K562 (cell line): ENCODE data around the gene ATF6B. TPM values are rescaled to one million over a fixed set of nuclear protein-coding genes. Genes with fewer than 3 reads are reported as not detected.
A peak's percentile ranks its signal among the peaks of the same experiment; 100 is the strongest.

ENCODE experiments used
- ATF7 ChIP-seq: fragments of 450-650 bp; IDR thresholded peaks from 2 replicates; pipeline ENCODE4 v1.7.1; 2014; ENCODE audit warnings: mild to moderate bottlenecking, moderate library complexity
- BCLAF1 ChIP-seq, 2 experiments: fragments of 450-650 bp in 1 of 2; IDR thresholded peaks; 2 replicates each; pipeline ENCODE4 v1.6.1; 2011 to 2017; ENCODE audit warnings: low read depth in 2 of 2, antibody characterized with exemption in 1 of 2, borderline replicate concordance in 1 of 2, low read length in 1 of 2, mild to moderate bottlenecking in 1 of 2, mixed read lengths in 1 of 2; ENCODE audit not compliant: control insufficient read depth in 1 of 2
- BCOR ChIP-seq: fragments of 450-650 bp; IDR thresholded peaks from 2 replicates; pipeline ENCODE4 v1.6.1; 2016
- CBFA2T3 ChIP-seq: fragments of 450-650 bp; IDR thresholded peaks from 2 replicates; pipeline ENCODE4 v1.6.1; 2017
- DPF2 ChIP-seq: fragments of 450-650 bp; IDR thresholded peaks from 2 replicates; pipeline ENCODE4 v1.6.1; 2016
- FOXA3 ChIP-seq, 2 experiments: fragments of 450-650 bp in 1 of 2; sonication (generic) in 1 of 2; formaldehyde crosslinking; IDR thresholded peaks in 1 of 2; conservative IDR thresholded peaks in 1 of 2; 2 replicates each; pipeline versions ENCODE4 v1.4.0 to v1.8.0; 2020 to 2022; ENCODE audit warnings: mild to moderate bottlenecking in 2 of 2, missing genetic modification reagents in 1 of 2
- HSF4 ChIP-seq: fragments of 250-450 bp; sonication (Bioruptor Pico); IDR thresholded peaks from 2 replicates; pipeline ENCODE4 v2.1.2; 2022; ENCODE audit warnings: mild to moderate bottlenecking, moderate library complexity, borderline replicate concordance
- MTA3 ChIP-seq: fragments of 450-650 bp; formaldehyde crosslinking; IDR thresholded peaks from 2 replicates; pipeline ENCODE4 v1.6.1; 2017; ENCODE audit warnings: mild to moderate bottlenecking, borderline replicate concordance
- NFIC ChIP-seq: fragments of 450-650 bp; IDR thresholded peaks from 2 replicates; pipeline ENCODE4 v1.6.1; 2017; ENCODE audit warnings: mild to moderate bottlenecking, inconsistent platforms
- POLR2G ChIP-seq: fragments of 200-400 bp; formaldehyde crosslinking; IDR thresholded peaks from 2 replicates; pipeline ENCODE4 v1.6.1; 2017; ENCODE audit warnings: low read depth, mild to moderate bottlenecking, antibody characterized with exemption, low read length, moderate library complexity
- SREBF1 ChIP-seq: fragments of 150-350 bp; IDR thresholded peaks from 2 replicates; pipeline ENCODE4 v1.6.1; 2014; ENCODE audit warnings: antibody characterized with exemption, low read depth, low read length, borderline replicate concordance
- TAL1 ChIP-seq: fragments of 450-650 bp; IDR thresholded peaks from 2 replicates; pipeline ENCODE4 v1.6.1; 2016; ENCODE audit warnings: mild to moderate bottlenecking
- TBL1XR1 ChIP-seq, 2 experiments: IDR thresholded peaks; 2 replicates each; pipeline ENCODE4 v1.6.1; 2012; ENCODE audit warnings: improper control_type of control experiment in 2 of 2, low read length in 2 of 2, mild to moderate bottlenecking in 1 of 2
- TCF3 ChIP-seq: sonication (generic); formaldehyde crosslinking; IDR thresholded peaks from 2 replicates; pipeline ENCODE4 v1.4.0; 2020; ENCODE audit warnings: mild to moderate bottlenecking, missing genetic modification reagents
- ZBTB7A ChIP-seq: IDR thresholded peaks from 2 replicates; pipeline ENCODE4 v1.6.1; 2011; ENCODE audit warnings: low read depth, mild to moderate bottlenecking, low read length, moderate library complexity, borderline replicate concordance; ENCODE audit not compliant: control insufficient read depth
- ZNF134 ChIP-seq: fragments of 250-450 bp; sonication (Bioruptor Pico); conservative IDR thresholded peaks from 2 replicates; pipeline ENCODE4 v1.4.0; 2020
- ZNF445 ChIP-seq: fragments of 250-450 bp; sonication (Bioruptor Pico); IDR thresholded peaks from 2 replicates; pipeline ENCODE4 v1.4.0; 2020; ENCODE audit warnings: low read depth, mild to moderate bottlenecking, moderate library complexity
- ZNF592 ChIP-seq: fragments of 450-650 bp; IDR thresholded peaks from 2 replicates; pipeline ENCODE4 v1.6.1; 2017; ENCODE audit warnings: antibody characterized with exemption, mild to moderate bottlenecking
- polyA plus RNA-seq, 8 experiments: library from polyadenylated mRNA; depleted of rRNA in 4 of 8; stranded (reverse) in 5 of 8; unstranded in 3 of 8; fragments of >200 nt; fragmentation: Nextera tagmentation in 2 of 8; fragmentation: Illumina TruSeq in 1 of 8; extraction: Ambion mirVana in 2 of 8; extraction: Trizol in 1 of 8; gene quantifications; 2 replicates each; pipeline versions ENCODE4 v1.2.1 to v1.2.3, GENCODE V29; 2011 to 2014; ENCODE audit warnings: inconsistent platforms in 1 of 8, missing spikeins in 1 of 8
- total RNA-seq, 7 experiments: library from RNA; depleted of rRNA in 6 of 7; stranded (reverse); fragments of >200 nt in 6 of 7; fragmentation: Illumina TruSeq in 2 of 7; extraction: Trizol in 2 of 7; gene quantifications; 2 replicates each; pipeline versions ENCODE4 v1.2.1 to v1.2.3, GENCODE V29; 2011 to 2021; ENCODE audit warnings: low replicate concordance in 1 of 7

ATF6B gene
- total and polyA plus RNA-seq, 9 of the 15 experiments (the other 6 are each of a cell fraction or from before 2014, with no cell fraction given), result 20.7 to 131 (median 31.7) TPM

DNA sequence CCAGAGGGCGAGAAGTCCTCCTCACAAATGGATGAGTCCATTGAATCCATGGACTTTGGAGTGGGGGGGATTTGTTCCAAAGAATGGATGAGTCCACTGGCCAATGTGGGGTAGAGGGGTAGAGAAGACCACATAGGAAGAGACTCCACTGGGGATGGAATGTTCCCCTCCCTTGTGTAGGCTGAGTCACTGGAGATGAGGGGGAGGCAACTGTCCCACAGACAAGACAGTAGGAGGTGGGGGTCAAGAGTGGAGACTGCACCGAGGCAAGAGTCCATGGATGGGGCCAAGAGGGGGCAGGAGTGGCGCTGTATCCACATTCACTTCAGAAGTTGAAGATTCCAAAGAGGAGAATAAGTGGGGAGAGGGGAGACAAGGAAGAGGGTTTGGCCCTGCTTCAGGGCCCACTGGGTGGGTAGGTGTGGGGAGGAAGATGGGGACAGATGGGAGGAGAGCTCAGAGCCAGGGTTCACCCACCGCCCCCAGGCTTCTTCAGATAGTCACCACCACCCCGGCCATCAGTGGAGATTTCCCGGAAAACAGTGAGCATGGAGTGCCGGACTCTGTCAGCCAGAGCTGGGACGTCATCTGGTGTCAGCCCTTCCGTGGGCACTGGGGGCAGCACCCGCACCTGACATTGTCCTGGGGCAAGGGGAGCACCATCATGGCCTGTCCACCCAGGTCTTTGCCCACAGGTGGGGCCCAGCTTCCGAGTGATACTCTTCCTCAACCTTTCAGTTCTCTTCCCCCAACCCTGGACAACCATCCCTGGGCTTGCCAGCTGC lies 41.0 kb upstream of the ATF6B start (continued):
- peak; percentile 44; the same call in 1 of the 2 replicates for TF ChIP-seq NFIC
- TF ChIP-seq BCOR, result peak; percentile 30; the same call in 1 of the 2 replicates
- peak; percentile 34 for TF ChIP-seq TCF3 (CRISPR knock-in tag)
- TF ChIP-seq HSF4 (CRISPR knock-in tag), result 0 out of 2 replicates have a peak, but pooled peaks have one; percentile 2
- no peak for TF ChIP-seq ZNF134 (CRISPR knock-in tag)
- TF ChIP-seq ZBTB7A, result peak; percentile 60; the same call in 1 of the 2 replicates
- 0 out of 4 replicates have a peak, but pooled peaks of 1 of the 2 experiments have one; percentile 70 for TF ChIP-seq BCLAF1 (IDR thresholded peaks at IDR 0.05; ENCODE audit: borderline replicate concordance in 1 of 2, control insufficient read depth in 1 of 2, low read depth in 2 of 2, low read length in 1 of 2)
- peak; percentile 63 for TF ChIP-seq ATF7
- 0 out of 4 replicates have a peak, but pooled peaks of 1 of the 2 experiments have one; percentile 3 for TF ChIP-seq TBL1XR1 (IDR thresholded peaks at IDR 0.05; ENCODE audit: low read length in 2 of 2)
- TF ChIP-seq TAL1, result 0 out of 2 replicates have a peak, but pooled peaks have one; percentile 7
- TF ChIP-seq MTA3, result 0 out of 2 replicates have a peak, but pooled peaks have one; percentile 20
- no peak for TF ChIP-seq FOXA3 (CRISPR knock-in tag; conservative IDR thresholded peaks at IDR 0.05 in 1 of 2, IDR thresholded peaks at IDR 0.05 in 1 of 2)
- peak; percentile 81 for TF ChIP-seq DPF2
- peak; percentile 69 for TF ChIP-seq POLR2G
- TF ChIP-seq ZNF445 (CRISPR knock-in tag), result no peak
- peak; percentile 49; the same call in 1 of the 2 replicates for TF ChIP-seq ZNF592
- TF ChIP-seq SREBF1, result no peak
- peak; percentile 26; the same call in 1 of the 2 replicates for TF ChIP-seq CBFA2T3
